Kidney epithelial cell (primary cell): ENCODE data around the gene DPH1. TPM values are rescaled to one million over a fixed set of nuclear protein-coding genes. Genes with fewer than 3 reads are reported as not detected.

ENCODE experiments used
- DNase-seq: peaks from one replicate; pipeline ENCODE4 v3.0.0-alpha.2; 2010; ENCODE audit warnings: low read depth
- H3K27me3 ChIP-seq: 2 replicates; pipeline ENCODE4 v1.6.0; 2011; ENCODE audit warnings: low read length; ENCODE audit not compliant: control insufficient read depth, insufficient read depth
- H3K36me3 ChIP-seq: 2 replicates; pipeline ENCODE4 v1.5.1; 2011; ENCODE audit warnings: low read length; ENCODE audit not compliant: control insufficient read depth, insufficient read depth
- H3K4me3 ChIP-seq: 2 replicates; pipeline ENCODE4 v1.5.1; 2011; ENCODE audit warnings: low read depth, mild to moderate bottlenecking, control low read depth, low read length
- CTCF ChIP-seq: IDR thresholded peaks from 2 replicates; pipeline ENCODE4 v1.5.1; 2011; ENCODE audit warnings: mild to moderate bottlenecking, moderate library complexity, low read length, control low read depth, inconsistent platforms; ENCODE audit not compliant: insufficient read depth, poor library complexity, severe bottlenecking
- total RNA-seq: library from RNA; depleted of rRNA; stranded (reverse); fragments of >200 nt; gene quantifications from 2 replicates; pipeline ENCODE4 v1.2.3, GENCODE V29; 2015

DPH1 gene
- total RNA-seq, 1 donor from 2014 or later: 29.5 TPM

GRCh38 chr17:2023692-2024571 lies 6.0 kb upstream of the DPH1 start:
- Histone ChIP-seq H3K4me3 (no peak overlapping the region), H3K36me3 (no peaks in the 10 kb centered on the region), H3K27me3 (peaks cover 69% of the 10 kb centered on the region)
- no peak for DNase-seq
- no peak for TF ChIP-seq CTCF

DNA sequence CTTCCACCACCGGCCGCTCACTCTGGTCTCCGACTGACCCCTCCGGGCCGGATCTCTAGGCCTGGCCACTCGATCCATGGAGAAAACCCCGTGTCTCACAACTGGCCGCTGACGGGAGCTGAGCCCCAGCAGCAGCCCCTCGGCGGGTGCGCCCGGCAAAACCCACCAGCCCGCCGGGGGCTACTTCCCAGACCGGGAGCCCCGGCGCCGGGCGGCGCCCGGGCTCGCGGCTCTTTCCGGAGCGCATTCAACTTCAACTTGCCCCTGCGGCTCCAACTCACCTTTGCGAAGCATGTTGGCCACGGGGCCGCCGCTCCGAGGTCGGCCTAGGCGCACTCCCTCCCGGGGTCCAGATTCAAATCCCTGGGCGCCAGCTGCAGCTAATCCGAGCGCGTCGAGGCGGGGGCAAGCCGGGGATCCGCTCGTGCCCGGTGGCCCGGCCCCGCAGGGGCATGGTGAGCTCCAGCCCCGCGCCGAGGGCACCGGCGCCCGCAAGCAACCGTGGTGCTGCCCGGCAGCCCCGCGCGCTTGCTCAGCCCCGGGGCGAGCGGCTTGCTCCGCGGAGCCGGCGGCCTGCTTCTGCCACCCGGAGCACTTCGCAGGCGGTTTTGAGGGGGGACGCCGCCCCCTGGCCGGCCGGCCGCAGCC lies 5.3 kb upstream of the DPH1 start:
- H3K27me3 ChIP-seq: peaks cover 62% of the 10 kb centered on the region
- TF ChIP-seq CTCF: no peak
- no peak for DNase-seq

DNA sequence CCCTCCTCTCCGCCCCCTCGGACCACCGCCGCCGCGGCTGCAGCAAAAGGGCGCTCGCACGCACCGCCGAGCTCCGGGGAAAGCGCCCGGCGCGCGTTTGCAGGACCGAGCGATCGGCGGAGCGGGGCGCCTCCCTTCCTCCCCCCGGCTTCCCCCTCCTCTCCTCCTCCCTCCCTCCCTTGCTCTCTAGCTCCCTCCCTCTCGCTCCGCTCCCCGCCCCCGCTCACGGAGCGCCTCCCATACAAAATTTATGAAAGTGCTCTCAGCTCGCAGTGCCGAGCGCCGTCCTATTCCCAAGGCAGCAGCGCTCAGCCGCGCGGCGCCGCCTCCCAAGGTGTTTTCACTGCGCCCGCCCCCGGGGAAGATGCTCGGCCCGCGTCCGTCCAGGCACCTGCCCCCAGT lies 4.7 kb upstream of the DPH1 start, which contains the start of gene RTN4RL1:
Gene RTN4RL1 (minus strand): TSS at position 115 of the 402 bp plus-strand sequence. CDS start 469 bp downstream, outside the sequence.
- H3K27me3 ChIP-seq: peaks cover 57% of the 10 kb centered on the region
- H3K4me3 ChIP-seq: peak within 1 kb of the TSS; percentile 17
- H3K36me3 ChIP-seq: no peaks in the 10 kb centered on the region
- TF ChIP-seq CTCF: no peak
- DNase-seq: no peak

More for the DNA sequence above, 5.3 kb upstream of the DPH1 start:
- Histone ChIP-seq H3K36me3 (no peaks in the 10 kb centered on the region), H3K4me3 (no peak overlapping the region)

- Histone ChIP-seq H3K27me3 (peaks cover 55% of the 10 kb centered on the region), H3K4me3 (peak overlapping the region; percentile 17), H3K36me3 (no peaks in the 10 kb centered on the region)
- DNase-seq: no peak
- TF ChIP-seq CTCF: peak; percentile 92
Observed at GRCh38 chr17:2025622-2026309, 4.2 kb upstream of the DPH1 start.

GRCh38 chr17:2027528-2028233 lies 2.3 kb upstream of the DPH1 start:
- TF ChIP-seq CTCF: no peak
- peaks cover 46% of the 10 kb centered on the region for H3K27me3 ChIP-seq
- H3K36me3 ChIP-seq: no peaks in the 10 kb centered on the region
- no peak for DNase-seq
- no peak overlapping the region for H3K4me3 ChIP-seq
